Esophagus muscularis mucosa (tissue), 4 donors: ENCODE results near the gene MRPL37.

Experiments used
- CTCF ChIP-seq, 3 experiments: fragments of 200-600 bp in 2 of 3; fragments of 450-650 bp in 1 of 3; sonication (generic) in 2 of 3; IDR thresholded peaks; one replicate each; pipeline ENCODE4 v1.5.1; 2017 to 2019; ENCODE audit warnings: antibody characterized with exemption in 3 of 3, mild to moderate bottlenecking in 2 of 3, moderate library complexity in 1 of 3
- EP300 ChIP-seq: sonication (generic); formaldehyde crosslinking; IDR thresholded peaks from one replicate; pipeline ENCODE4 v1.6.1; 2017; ENCODE audit warnings: antibody characterized with exemption
- POLR2A ChIP-seq: fragments of 450-650 bp; IDR thresholded peaks from one replicate; pipeline ENCODE4 v1.6.1; 2017; ENCODE audit warnings: antibody characterized with exemption, moderate library complexity, mild to moderate bottlenecking, low read depth
- POLR2AphosphoS5 ChIP-seq, 2 donors: sonication (generic); formaldehyde crosslinking; IDR thresholded peaks; one replicate each; pipeline ENCODE4 v1.6.1; 2017; ENCODE audit warnings: antibody characterized with exemption in 2 of 2

GRCh38 chr1:54222711-54223110, 22.7 kb downstream of the MRPL37 start:
- no peak for TF ChIP-seq EP300
- no peak for TF ChIP-seq POLR2A
- no peak for TF ChIP-seq POLR2AphosphoS5 (IDR thresholded peaks at IDR 0.05)
- no peak for TF ChIP-seq CTCF (IDR thresholded peaks at IDR 0.05)
